ENCODE results near the gene S100A6.

GRCh38 chr1:153536012-153536670, 350 bp upstream of the S100A6 start:
- no peak for TF ChIP-seq CTCF (IDR thresholded peaks at IDR 0.05; ENCODE audit: low read depth, low read length, poor library complexity, severe bottlenecking)
- TF ChIP-seq EZH2phosphoT487 (IDR thresholded peaks at IDR 0.05; ENCODE audit: borderline replicate concordance, low read length), result no peak

All from DOHH2 (cell line).